NCI-H1694 (cell line): ENCODE data around the gene SH2D4B.

ENCODE experiments used
- DNase-seq: peaks from one replicate; lab custom pipeline; 2025; lab: John Stamatoyannopoulos, UW

Gene SH2D4B

GRCh38 chr10:80633383-80633860 lies 95.7 kb downstream of the SH2D4B start:
- no peak for DNase-seq

DNA sequence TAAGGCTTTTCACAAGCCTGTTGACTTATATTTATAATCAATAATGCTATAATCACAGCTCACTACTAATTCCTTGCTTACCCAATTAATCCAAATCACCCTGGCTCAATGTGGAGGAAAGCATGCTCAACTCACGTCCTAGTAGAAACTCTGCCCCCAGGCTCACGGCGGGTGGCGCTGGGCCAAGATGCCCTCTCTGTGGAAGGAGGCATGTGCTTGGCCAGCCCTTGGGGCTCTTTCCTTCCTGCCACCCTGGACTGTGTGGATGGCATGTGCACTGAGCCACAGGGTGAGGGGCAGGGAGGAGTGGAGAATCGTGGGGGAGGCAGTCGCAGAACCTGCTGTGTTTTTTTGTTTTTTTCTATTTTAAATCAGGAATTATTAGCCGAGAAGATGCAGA lies 96.2 kb downstream of the SH2D4B start:
- DNase-seq, result no peak

DNA sequence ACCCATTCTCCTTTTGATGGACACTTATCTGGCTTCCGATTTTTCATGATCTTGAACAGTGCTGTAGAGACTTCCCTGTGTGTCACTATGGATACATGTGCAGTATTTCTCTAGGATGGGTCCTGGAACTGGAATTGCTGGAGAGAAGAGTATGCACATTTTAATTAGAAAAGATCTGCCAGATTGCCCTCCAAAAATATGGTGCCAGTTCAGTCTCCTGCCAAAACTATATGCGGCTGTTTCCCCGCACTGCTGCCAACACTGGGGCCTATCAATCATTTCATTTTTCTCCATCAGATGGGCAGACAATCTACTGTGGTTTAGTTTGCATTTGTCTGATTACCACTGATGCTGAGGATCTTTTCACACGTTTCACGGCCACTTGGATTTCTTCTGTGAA lies 105.0 kb downstream of the SH2D4B start:
- peak; percentile 25 for DNase-seq

GRCh38 chr10:80646366-80646765 lies 108.7 kb downstream of the SH2D4B start:
- no peak for DNase-seq

DNA sequence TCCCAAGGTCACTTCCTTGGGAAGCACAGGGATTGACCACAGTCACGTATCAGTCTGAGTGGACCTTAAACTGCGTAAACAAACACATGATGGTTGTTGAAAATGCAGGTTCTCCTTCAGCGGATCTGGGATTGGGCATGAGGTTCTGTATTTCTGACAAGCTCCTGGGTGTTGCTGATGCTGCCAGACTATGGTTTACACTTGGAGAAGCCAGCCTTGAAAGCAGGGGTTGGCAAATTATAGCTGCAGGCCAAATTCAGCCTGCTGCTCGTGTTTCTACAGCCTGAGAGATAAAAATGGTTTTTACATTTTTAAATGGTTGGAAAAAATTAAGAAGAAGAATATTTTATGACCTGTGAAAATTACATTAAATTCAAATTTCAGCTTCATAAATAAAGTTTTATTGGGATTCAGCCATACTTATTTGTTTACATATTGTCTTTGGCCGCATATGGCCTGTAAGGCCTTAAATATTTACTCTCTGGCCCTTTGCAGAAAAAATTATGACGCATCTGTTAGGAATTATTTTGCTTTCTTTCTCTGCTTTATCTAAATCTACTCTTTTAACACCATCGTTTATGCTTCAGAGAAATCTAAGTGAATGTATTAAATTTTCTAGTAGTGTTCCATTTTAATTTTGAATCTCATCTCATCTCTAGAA lies 109.6 kb downstream of the SH2D4B start:
- no peak for DNase-seq

DNA sequence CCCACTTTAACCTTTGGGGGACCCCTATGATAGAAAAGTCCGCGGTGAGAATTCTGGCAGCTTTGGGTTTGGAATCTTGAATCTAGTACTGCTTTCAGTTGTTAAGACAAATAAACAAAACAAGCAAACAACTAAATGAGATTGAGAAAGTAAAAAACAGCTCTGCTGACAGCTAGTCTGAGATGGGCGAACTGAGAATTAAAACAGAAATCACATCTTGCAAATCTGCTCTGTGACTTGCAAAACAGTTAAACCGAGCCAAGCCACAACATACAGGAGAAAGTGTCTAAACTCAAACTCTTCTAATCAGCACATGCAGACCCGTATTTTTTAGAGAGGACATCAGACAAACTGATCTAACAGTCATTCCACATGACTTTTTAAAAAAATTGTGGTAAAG lies 110.4 kb downstream of the SH2D4B start:
- DNase-seq, result no peak

DNA sequence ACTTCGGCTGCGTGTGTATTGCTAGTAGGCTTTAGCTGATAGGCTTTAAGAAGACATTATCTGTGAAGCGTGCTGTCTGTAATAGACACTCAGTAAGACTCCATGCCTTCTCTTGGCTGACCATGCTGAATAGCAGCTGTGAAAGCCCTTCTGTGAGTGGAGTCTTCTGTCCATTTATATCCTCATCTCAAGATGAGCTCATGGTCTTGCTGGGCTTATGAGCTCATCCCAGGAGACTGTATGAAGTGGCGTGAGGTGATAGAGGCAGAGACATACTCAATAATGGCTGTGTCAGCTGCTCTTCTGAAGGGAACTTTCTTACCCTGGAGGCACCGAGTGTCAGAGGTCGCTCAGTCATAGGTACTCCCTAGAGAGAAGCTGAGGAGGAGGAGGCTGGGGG lies 111.5 kb downstream of the SH2D4B start:
- DNase-seq, result no peak

GRCh38 chr10:80655898-80656297 lies 118.2 kb downstream of the SH2D4B start:
- DNase-seq, result no peak

DNA sequence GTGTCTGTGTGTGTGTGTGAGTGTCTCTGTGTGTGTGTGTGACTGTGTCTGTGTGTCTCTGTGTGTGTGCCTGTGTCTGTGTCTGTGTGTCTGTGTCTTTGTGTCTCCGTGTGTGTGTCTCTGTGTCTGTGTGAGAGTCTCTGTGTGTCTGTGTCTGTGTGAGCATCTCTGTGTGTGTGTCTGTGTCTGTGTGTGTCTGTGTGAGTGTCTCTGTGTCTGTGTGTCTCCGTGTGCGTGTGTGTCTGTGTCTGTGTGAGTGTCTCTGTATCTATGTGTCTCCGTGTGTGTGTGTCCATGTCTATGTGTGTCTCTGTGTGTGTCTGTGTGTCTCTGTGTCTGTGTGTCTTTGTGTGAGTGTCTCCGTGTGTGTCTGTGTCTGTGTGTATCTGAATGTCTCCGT lies 120.4 kb downstream of the SH2D4B start:
- DNase-seq, result no peak

DNA sequence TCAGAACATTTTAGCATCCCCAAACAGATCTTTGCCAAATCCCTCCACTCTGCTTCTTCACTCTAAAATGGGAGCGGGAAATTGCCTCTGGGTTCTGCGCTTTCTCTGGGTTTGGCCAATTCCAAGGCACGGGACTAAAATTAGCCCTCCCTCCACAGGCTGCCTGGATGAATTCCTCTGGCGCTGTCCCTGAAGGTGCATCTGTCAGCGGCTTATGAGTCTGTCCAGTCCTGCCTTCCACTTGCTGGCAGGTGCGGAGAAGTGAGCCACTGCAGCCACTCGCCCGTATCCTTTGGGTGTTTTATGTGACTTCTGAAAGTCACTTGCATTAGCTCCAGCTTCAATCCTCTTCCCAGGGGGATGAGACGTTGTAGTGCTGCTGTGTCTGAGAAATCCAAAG lies 121.6 kb downstream of the SH2D4B start:
- DNase-seq, result no peak

- DNase-seq, result no peak
Observed at GRCh38 chr10:80660266-80660665, 122.6 kb downstream of the SH2D4B start.

- DNase-seq, result no peak
Observed at GRCh38 chr10:80660736-80661135, 123.0 kb downstream of the SH2D4B start.

GRCh38 chr10:80661526-80661925 lies 123.8 kb downstream of the SH2D4B start:
- no peak for DNase-seq

GRCh38 chr10:80662429-80663261 lies 124.9 kb downstream of the SH2D4B start:
- DNase-seq, result peak; percentile 53

- peak; percentile 69 for DNase-seq
Observed at GRCh38 chr10:80664071-80664680, 126.5 kb downstream of the SH2D4B start.

DNA sequence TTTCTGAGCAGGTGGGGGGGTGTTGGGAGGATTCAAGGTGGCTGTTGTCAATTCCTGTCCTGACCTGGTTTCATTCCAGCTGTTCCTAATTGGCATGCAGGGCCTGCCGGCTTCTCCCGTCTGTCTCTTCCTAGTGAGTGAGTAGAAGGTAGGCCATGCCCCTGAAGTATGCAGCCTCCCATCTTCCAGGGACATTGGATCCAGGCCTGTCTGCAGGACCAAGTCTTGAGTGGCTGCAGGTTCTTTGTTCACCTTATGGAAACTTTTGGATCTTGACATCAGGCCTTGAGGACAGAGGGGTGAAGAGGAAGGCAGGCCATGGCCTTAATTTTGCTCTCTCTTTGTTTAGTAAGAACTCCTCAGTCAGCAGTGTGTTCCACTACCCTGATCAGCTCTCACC lies 131.8 kb downstream of the SH2D4B start:
- no peak for DNase-seq

GRCh38 chr10:80670774-80671173 lies 133.1 kb downstream of the SH2D4B start:
- DNase-seq, result no peak

- no peak for DNase-seq
Observed at GRCh38 chr10:80671847-80672246, 134.1 kb downstream of the SH2D4B start.

- DNase-seq, result no peak
Observed at GRCh38 chr10:80672613-80673012, 134.9 kb downstream of the SH2D4B start.

GRCh38 chr10:80674809-80675208 lies 137.1 kb downstream of the SH2D4B start:
- DNase-seq, result no peak

- DNase-seq, result no peak
Observed at GRCh38 chr10:80681142-80681541, 143.4 kb downstream of the SH2D4B start.

- DNase-seq, result no peak
Observed at GRCh38 chr10:80684259-80684658, 146.6 kb downstream of the SH2D4B start.

DNA sequence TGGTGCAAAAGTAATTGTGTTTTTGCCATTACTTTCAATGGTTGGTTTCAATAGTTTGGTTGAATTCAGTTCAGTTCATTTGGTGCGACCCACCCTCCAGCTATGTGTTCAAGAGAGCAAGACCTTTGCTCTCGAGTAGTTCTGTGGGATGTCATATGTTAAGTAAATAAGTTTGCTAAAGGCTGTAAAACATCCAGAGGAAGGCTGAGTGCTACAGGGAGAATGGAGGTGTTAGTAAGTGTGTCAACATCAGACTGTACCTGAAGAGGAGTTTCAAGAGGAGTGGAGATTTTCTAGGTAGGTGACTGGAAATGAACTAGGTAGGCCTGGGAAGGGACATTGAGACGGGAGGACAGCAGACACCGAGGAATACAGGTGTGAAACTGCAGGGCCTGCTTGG lies 147.7 kb downstream of the SH2D4B start:
- DNase-seq, result no peak
